Body of pancreas (tissue), 4 donors: ENCODE measurements around the gene SPDYC.

Experiments
- CTCF ChIP-seq, 7 experiments: fragments of 450-650 bp in 4 of 7; fragments of 200-600 bp in 3 of 7; sonication (generic) in 3 of 7; IDR thresholded peaks; one replicate each; pipeline ENCODE4 v1.5.1; 2016 to 2019; ENCODE audit warnings: antibody characterized with exemption in 7 of 7
- POLR2A ChIP-seq, 3 donors: fragments of 450-650 bp; IDR thresholded peaks; one replicate each; pipeline ENCODE4 v1.6.1; 2016; ENCODE audit warnings: antibody characterized with exemption in 3 of 3, mild to moderate bottlenecking in 2 of 3

- no peak for TF ChIP-seq CTCF (IDR thresholded peaks at IDR 0.05)
- no peak for TF ChIP-seq POLR2A (IDR thresholded peaks at IDR 0.05)
Observed at GRCh38 chr11:65169164-65169641, 830 bp upstream of the SPDYC start.
